Mesendoderm (in vitro differentiated cells): ENCODE results near the gene DENND1A.

Experiments used
- DNase-seq: peaks from one replicate; pipeline ENCODE4 v3.0.0; 2013
- H2AK5ac ChIP-seq: 2 replicates; pipeline ENCODE4 v1.6.1; 2013; ENCODE audit warnings: low read length, inconsistent platforms
- H2BK120ac ChIP-seq: 2 replicates; pipeline ENCODE4 v1.6.1; 2013; ENCODE audit warnings: low read depth, mild to moderate bottlenecking, low read length, moderate library complexity, mixed read lengths
- H2BK15ac ChIP-seq: replicated peaks from 2 replicates; pipeline ENCODE4 v1.6.1; 2013; ENCODE audit warnings: low read depth, mild to moderate bottlenecking, moderate library complexity
- H2BK5ac ChIP-seq: 2 replicates; pipeline ENCODE4 v1.6.1; 2013; ENCODE audit warnings: low read length, inconsistent platforms
- H3K18ac ChIP-seq: 2 replicates; pipeline ENCODE4 v1.6.1; 2013; ENCODE audit warnings: mild to moderate bottlenecking, low read length, mixed read lengths
- H3K23ac ChIP-seq: one replicate; pipeline ENCODE4 v1.6.1; 2013; ENCODE audit warnings: low read length
- H3K27ac ChIP-seq: 2 replicates; pipeline ENCODE4 v1.5.1; 2013; ENCODE audit warnings: low read depth, mild to moderate bottlenecking, inconsistent platforms, low read length, moderate library complexity
- H3K27me3 ChIP-seq: 2 replicates; pipeline ENCODE4 v1.6.1; 2013; ENCODE audit warnings: low read length, control low read depth, mild to moderate bottlenecking, inconsistent platforms; ENCODE audit not compliant: insufficient read depth, poor library complexity
- H3K36me3 ChIP-seq: 2 replicates; pipeline ENCODE4 v1.6.1; 2013; ENCODE audit warnings: low read length, inconsistent platforms; ENCODE audit not compliant: control insufficient read depth, insufficient read depth
- H3K4ac ChIP-seq: one replicate; pipeline ENCODE4 v1.6.1; 2013; ENCODE audit warnings: low read depth, mild to moderate bottlenecking, low read length, moderate library complexity
- H3K4me1 ChIP-seq: 2 replicates; pipeline ENCODE4 v1.6.1; 2013; ENCODE audit warnings: low read depth, low read length, inconsistent platforms; ENCODE audit not compliant: control insufficient read depth
- H3K4me2 ChIP-seq: 2 replicates; pipeline ENCODE4 v1.6.1; 2013; ENCODE audit warnings: low read length
- H3K4me3 ChIP-seq: 2 replicates; pipeline ENCODE4 v1.5.1; 2013; ENCODE audit warnings: mild to moderate bottlenecking, low read length
- H3K56ac ChIP-seq: one replicate; pipeline ENCODE4 v1.6.1; 2013; ENCODE audit warnings: low read length
- H3K79me1 ChIP-seq: 2 replicates; pipeline ENCODE4 v1.6.1; 2013; ENCODE audit warnings: low read length, inconsistent platforms
- H3K79me2 ChIP-seq: 2 replicates; pipeline ENCODE4 v1.6.1; 2013; ENCODE audit warnings: mild to moderate bottlenecking, low read length; ENCODE audit not compliant: control insufficient read depth, insufficient read depth
- H3K9ac ChIP-seq: 2 replicates; pipeline ENCODE4 v1.6.1; 2013; ENCODE audit warnings: low read length, inconsistent platforms
- H4K5ac ChIP-seq: one replicate; pipeline ENCODE4 v1.6.1; 2013; ENCODE audit warnings: low read length
- H4K8ac ChIP-seq: one replicate; pipeline ENCODE4 v1.6.1; 2013; ENCODE audit warnings: low read depth, mild to moderate bottlenecking, control low read depth, low read length, moderate library complexity
- whole genome bisulfite sequencing: extraction: QIAGEN DNeasy Blood & Tissue Kit; methylation state at CpG from one replicate; pipeline ENCODE4 v1.1.7; 2013; ENCODE audit warnings: low lambda C conversion rate, missing lambda C conversion rate; ENCODE audit not compliant: insufficient coverage; ENCODE audit errors: extremely low coverage; 5-methylcytosine and 5-hydroxymethylcytosine counted together

The DENND1A gene

DNA sequence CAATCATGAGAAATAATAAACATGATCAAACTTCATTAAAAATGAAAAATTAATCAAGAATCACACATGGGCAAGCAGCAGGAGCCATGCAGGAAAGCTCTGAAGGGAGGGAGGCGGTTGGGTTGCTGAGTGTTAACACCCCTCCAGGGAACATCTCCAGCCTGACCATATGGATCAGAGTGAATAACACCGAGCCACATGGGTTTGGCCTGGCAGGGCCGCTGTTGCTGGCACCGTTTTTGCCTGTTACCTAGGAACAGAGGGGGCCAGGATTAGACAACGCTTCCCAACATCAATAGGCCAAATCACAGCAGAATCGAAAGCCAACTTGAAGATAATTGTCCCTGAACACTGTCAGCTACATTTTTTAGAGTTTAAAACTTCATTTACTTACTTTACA, 160.2 kb downstream of the DENND1A start:
- Histone ChIP-seq H3K9ac (no peak overlapping the region), H3K79me1 (no peaks in the 10 kb centered on the region), H3K27me3 (no peaks in the 10 kb centered on the region), H4K5ac (no peak overlapping the region), H2BK120ac (no peak overlapping the region), H3K4me3 (no peak overlapping the region), H3K23ac (no peak overlapping the region), H2BK5ac (no peak overlapping the region), H2BK15ac (no peak overlapping the region), H2AK5ac (no peak overlapping the region), H3K4me2 (no peak overlapping the region), H3K4me1 (peaks cover 5% of the 10 kb centered on the region), H3K27ac (no peak overlapping the region), H3K56ac (no peak overlapping the region), H3K36me3 (no peaks in the 10 kb centered on the region), H3K18ac (no peak overlapping the region), H4K8ac (no peak overlapping the region), H3K4ac (no peak overlapping the region), H3K79me2 (no peaks in the 10 kb centered on the region)
- DNase-seq = peak; percentile 60
- no CpG with 5 or more reads among the region's 6 CpGs for WGBS

DNA sequence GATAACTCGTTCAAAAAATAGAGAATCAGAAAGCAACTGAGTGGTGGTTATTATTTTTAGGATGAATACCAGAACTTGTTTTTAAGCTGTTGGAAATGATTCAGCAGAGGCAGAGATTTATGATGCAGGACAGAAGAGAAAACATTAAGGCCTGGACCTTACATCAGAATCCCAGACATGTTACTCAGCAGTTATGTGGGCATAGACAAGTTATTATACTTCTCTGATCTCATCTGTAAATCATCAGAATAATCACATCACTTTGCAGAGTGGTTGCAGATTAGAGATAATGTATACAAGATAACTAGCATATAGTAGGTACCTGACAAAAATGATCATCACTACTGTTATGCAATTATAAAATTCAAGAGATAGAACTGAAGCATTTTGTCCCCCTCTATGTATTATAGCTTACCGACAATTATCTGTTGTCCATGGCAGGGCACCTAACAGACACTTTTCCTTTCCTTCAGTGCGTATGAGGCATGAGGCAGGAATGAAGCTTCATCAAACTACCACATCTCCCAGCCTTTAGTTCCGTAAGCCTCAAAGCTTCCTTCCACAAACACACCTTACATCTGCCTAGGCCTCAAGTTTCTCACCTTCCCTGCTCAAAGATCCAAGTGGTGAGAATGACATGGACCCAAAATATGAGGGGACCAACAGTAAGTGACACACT, 165.9 kb downstream of the DENND1A start:
- no peak overlapping the region for H3K9ac ChIP-seq
- no peak overlapping the region for H3K56ac ChIP-seq
- H3K27ac ChIP-seq = no peak overlapping the region
- H3K23ac ChIP-seq = no peak overlapping the region
- no peak overlapping the region for H4K8ac ChIP-seq
- H3K36me3 ChIP-seq = no peaks in the 10 kb centered on the region
- H3K4me2 ChIP-seq = no peak overlapping the region
- no peak overlapping the region for H3K18ac ChIP-seq
- no peak overlapping the region for H3K4ac ChIP-seq
- H3K79me2 ChIP-seq = no peaks in the 10 kb centered on the region
- no CpG with 5 or more reads among the region's 4 CpGs for WGBS
- H3K4me1 ChIP-seq = peaks cover 6% of the 10 kb centered on the region
- H3K27me3 ChIP-seq = no peaks in the 10 kb centered on the region
- H3K79me1 ChIP-seq = no peaks in the 10 kb centered on the region
- H2BK120ac ChIP-seq = no peak overlapping the region
- DNase-seq = no peak
- no peak overlapping the region for H2BK5ac ChIP-seq
- H2BK15ac ChIP-seq = no peak overlapping the region
- H4K5ac ChIP-seq = no peak overlapping the region
- no peak overlapping the region for H2AK5ac ChIP-seq
- H3K4me3 ChIP-seq = no peak overlapping the region

DNA sequence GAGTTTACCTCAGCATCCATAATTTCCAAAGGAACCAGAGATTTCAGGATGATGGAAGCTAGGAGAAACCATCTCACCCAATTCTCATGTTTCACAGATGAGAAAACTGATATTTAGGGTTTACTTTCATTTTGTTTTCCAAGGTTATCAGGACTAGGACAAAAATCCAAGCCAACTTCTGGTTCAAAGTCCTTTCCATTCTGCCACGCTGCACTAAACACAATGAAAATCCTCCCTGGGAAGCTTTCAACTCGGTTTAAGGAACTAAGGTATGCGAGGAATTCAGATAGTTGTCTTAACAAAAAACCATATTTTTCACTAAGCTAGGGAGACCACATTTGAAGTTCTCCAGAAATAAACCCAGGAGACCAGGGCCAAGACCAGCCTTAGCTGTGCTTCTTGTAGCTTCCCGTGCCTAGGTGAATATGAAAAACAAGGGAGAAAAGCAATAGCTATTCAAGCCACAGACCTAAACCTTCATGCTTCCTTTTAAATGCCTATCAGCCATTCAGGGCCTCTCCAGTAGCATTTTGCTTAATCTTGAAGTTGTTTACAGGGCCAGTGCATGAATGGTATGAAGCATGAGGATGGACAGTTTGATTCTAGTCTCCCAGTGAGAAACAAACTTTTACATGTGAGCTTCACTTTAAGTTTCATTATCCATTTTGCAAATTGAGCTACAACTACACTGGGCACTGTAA, 167.9 kb downstream of the DENND1A start:
- no peak overlapping the region for H2BK15ac ChIP-seq
- no peak overlapping the region for H2AK5ac ChIP-seq
- no peak overlapping the region for H4K8ac ChIP-seq
- no peak overlapping the region for H3K4me2 ChIP-seq
- no peak overlapping the region for H3K4me3 ChIP-seq
- H3K79me1 ChIP-seq = no peaks in the 10 kb centered on the region
- H3K27me3 ChIP-seq = no peaks in the 10 kb centered on the region
- no peaks in the 10 kb centered on the region for H3K36me3 ChIP-seq
- peaks cover 6% of the 10 kb centered on the region for H3K4me1 ChIP-seq
- no peak overlapping the region for H3K27ac ChIP-seq
- H3K79me2 ChIP-seq = no peaks in the 10 kb centered on the region
- H3K18ac ChIP-seq = no peak overlapping the region
- H3K56ac ChIP-seq = no peak overlapping the region
- WGBS = no CpG with 5 or more reads among the region's 4 CpGs
- H2BK120ac ChIP-seq = no peak overlapping the region
- H3K9ac ChIP-seq = no peak overlapping the region
- no peak overlapping the region for H3K4ac ChIP-seq
- DNase-seq = peak; percentile 47
- no peak overlapping the region for H2BK5ac ChIP-seq
- H3K23ac ChIP-seq = no peak overlapping the region
- no peak overlapping the region for H4K5ac ChIP-seq

DNA sequence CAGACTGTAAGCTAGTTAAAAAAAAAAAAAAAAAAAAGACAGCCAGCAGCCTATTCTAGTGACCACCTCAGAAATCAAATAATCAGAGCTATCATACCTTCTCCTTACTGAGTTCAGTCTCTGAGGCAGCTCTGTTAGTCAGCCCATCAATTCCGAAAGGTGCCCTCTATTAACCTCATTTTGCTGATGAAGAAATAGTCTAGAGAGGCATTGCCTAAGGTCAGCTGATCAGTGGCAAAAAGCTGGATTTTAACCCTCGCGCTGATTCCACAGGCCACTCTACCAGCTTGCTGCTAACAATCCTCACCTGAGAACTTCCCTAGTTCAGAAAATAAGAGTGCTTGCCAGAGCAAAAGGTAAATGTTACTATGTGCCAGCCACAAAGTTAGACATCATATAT, 172.0 kb downstream of the DENND1A start:
- H3K18ac ChIP-seq = no peak overlapping the region
- H2BK15ac ChIP-seq = no peak overlapping the region
- H3K27ac ChIP-seq = no peak overlapping the region
- no peak overlapping the region for H3K4ac ChIP-seq
- H3K36me3 ChIP-seq = no peaks in the 10 kb centered on the region
- H4K8ac ChIP-seq = no peak overlapping the region
- H2AK5ac ChIP-seq = no peak overlapping the region
- no peaks in the 10 kb centered on the region for H3K27me3 ChIP-seq
- H3K9ac ChIP-seq = no peak overlapping the region
- peaks cover 6% of the 10 kb centered on the region for H3K4me1 ChIP-seq
- DNase-seq = no peak
- no peaks in the 10 kb centered on the region for H3K79me2 ChIP-seq
- H3K79me1 ChIP-seq = no peaks in the 10 kb centered on the region
- H4K5ac ChIP-seq = no peak overlapping the region
- H3K23ac ChIP-seq = no peak overlapping the region
- no peak overlapping the region for H3K4me2 ChIP-seq
- no peak overlapping the region for H3K56ac ChIP-seq
- no peak overlapping the region for H2BK5ac ChIP-seq
- H3K4me3 ChIP-seq = no peak overlapping the region
- no peak overlapping the region for H2BK120ac ChIP-seq
- no CpG with 5 or more reads among the region's 3 CpGs for WGBS

DNA sequence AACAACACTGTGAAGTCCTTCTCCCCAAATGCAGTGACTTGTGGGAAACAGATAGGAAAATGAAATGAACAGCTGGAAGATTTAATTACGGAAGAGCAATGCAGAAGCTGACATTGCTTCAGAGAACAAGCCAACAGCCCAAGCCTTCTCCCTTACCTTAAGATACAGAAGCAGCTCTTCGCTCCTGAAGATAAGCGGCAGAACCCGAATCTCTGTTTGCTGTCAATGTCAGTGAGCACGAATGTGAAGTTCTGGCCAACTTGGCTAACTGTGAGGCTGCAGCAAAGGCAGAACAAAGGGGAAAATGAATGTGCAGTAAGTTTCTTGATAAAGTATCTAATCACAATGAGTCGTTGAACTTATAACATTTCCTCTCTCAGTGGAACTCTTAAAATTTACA, 172.4 kb downstream of the DENND1A start:
- no peak overlapping the region for H3K4ac ChIP-seq
- no peak overlapping the region for H3K56ac ChIP-seq
- H3K4me1 ChIP-seq = peaks cover 6% of the 10 kb centered on the region
- H2BK5ac ChIP-seq = no peak overlapping the region
- WGBS = no CpG with 5 or more reads among the region's 6 CpGs
- no peak overlapping the region for H3K18ac ChIP-seq
- no peak overlapping the region for H4K5ac ChIP-seq
- H3K79me2 ChIP-seq = no peaks in the 10 kb centered on the region
- H3K9ac ChIP-seq = no peak overlapping the region
- no peak overlapping the region for H3K23ac ChIP-seq
- no peak overlapping the region for H3K4me3 ChIP-seq
- no peak overlapping the region for H2AK5ac ChIP-seq
- peak; percentile 48 for DNase-seq
- H4K8ac ChIP-seq = no peak overlapping the region
- H3K4me2 ChIP-seq = no peak overlapping the region
- H3K27ac ChIP-seq = no peak overlapping the region
- H2BK120ac ChIP-seq = no peak overlapping the region
- no peaks in the 10 kb centered on the region for H3K79me1 ChIP-seq
- no peak overlapping the region for H2BK15ac ChIP-seq
- no peaks in the 10 kb centered on the region for H3K36me3 ChIP-seq
- no peaks in the 10 kb centered on the region for H3K27me3 ChIP-seq
